Inflammatory macrophage treated with lipopolysaccharide for 4 hours (primary cell): ENCODE results near the gene CKAP2L.
"Not testable (repeated sequence)": the region's sequence is repeated elsewhere in the genome, so short reads cannot be mapped to it uniquely, and the experiment has no call there.

Experiments
- DNase-seq: peaks from one replicate; pipeline ENCODE4 v3.0.0-alpha.2; 2020

CKAP2L gene

GRCh38 chr2:112724591-112725525 lies 39.6 kb downstream of the CKAP2L start:
- DNase-seq = peak; percentile 42

- DNase-seq = no peak
Observed at GRCh38 chr2:112723995-112724394, 40.4 kb downstream of the CKAP2L start.

GRCh38 chr2:112723547-112723940 lies 40.9 kb downstream of the CKAP2L start:
- DNase-seq = no peak

- DNase-seq = no peak
Observed at GRCh38 chr2:112722816-112723546, 41.4 kb downstream of the CKAP2L start.

GRCh38 chr2:112721819-112722522 lies 42.4 kb downstream of the CKAP2L start:
- DNase-seq = no peak

- DNase-seq = no peak
Observed at GRCh38 chr2:112720785-112721184, 43.6 kb downstream of the CKAP2L start, which contains the start of gene NT5DC4. Gene NT5DC4, plus strand, starts transcription at chr2:112721020. Its CDS starts 60 bp downstream, at chr2:112721080.

- peak; percentile 60 for DNase-seq
Observed at GRCh38 chr2:112718863-112719370, 45.5 kb downstream of the CKAP2L start.

GRCh38 chr2:112716826-112717352 lies 47.5 kb downstream of the CKAP2L start:
- DNase-seq = not testable (repeated sequence)

GRCh38 chr2:112716094-112716493 lies 48.3 kb downstream of the CKAP2L start:
- not testable (repeated sequence) for DNase-seq

GRCh38 chr2:112714836-112715631 lies 49.4 kb downstream of the CKAP2L start:
- no peak for DNase-seq

GRCh38 chr2:112714331-112714730 lies 50.1 kb downstream of the CKAP2L start:
- no peak for DNase-seq

- DNase-seq = no peak
Observed at GRCh38 chr2:112713926-112714325, 50.5 kb downstream of the CKAP2L start.

GRCh38 chr2:112713585-112713925 lies 50.9 kb downstream of the CKAP2L start:
- no peak for DNase-seq

GRCh38 chr2:112712903-112713584 lies 51.4 kb downstream of the CKAP2L start:
- peak; percentile 91 for DNase-seq

GRCh38 chr2:112712465-112712864 lies 51.9 kb downstream of the CKAP2L start:
- no peak for DNase-seq

- DNase-seq = no peak
Observed at GRCh38 chr2:112710956-112711750, 53.3 kb downstream of the CKAP2L start.

GRCh38 chr2:112709703-112710102 lies 54.7 kb downstream of the CKAP2L start:
- DNase-seq = no peak

- no peak for DNase-seq
Observed at GRCh38 chr2:112708968-112709367, 55.4 kb downstream of the CKAP2L start.

GRCh38 chr2:112706947-112707346 lies 57.5 kb downstream of the CKAP2L start:
- DNase-seq = not testable (repeated sequence)

- DNase-seq = no peak
Observed at GRCh38 chr2:112706170-112706664, 58.2 kb downstream of the CKAP2L start.
